Activated CD8-positive, alpha-beta memory T cell treated with anti-CD3 and anti-CD28 coated beads, Interleukin-2, amount 50 U/mL, for 48 hours (primary cell): ENCODE measurements around the gene DDB1.
A peak's percentile ranks its signal among the peaks of the same experiment; 100 is the strongest.

ENCODE experiments used
- DNase-seq: peaks from one replicate; pipeline ENCODE4 v3.0.0-alpha.2; 2020

DDB1 gene

GRCh38 chr11:61354208-61354607, 21.3 kb upstream of the DDB1 start:
- DNase-seq, result no peak

- no peak for DNase-seq
These were observed 20.5 kb upstream of the DDB1 start for GRCh38 chr11:61353131-61354067.

GRCh38 chr11:61352038-61352437, 19.1 kb upstream of the DDB1 start:
- no peak for DNase-seq

GRCh38 chr11:61350803-61351202, 17.9 kb upstream of the DDB1 start:
- no peak for DNase-seq

- no peak for DNase-seq
These were observed 17.4 kb upstream of the DDB1 start for GRCh38 chr11:61350336-61350735.

- no peak for DNase-seq
These were observed 17.0 kb upstream of the DDB1 start for GRCh38 chr11:61349916-61350315.

GRCh38 chr11:61349189-61349751, 16.4 kb upstream of the DDB1 start:
- DNase-seq, result no peak

GRCh38 chr11:61347916-61348461, 15.1 kb upstream of the DDB1 start:
- DNase-seq, result no peak

GRCh38 chr11:61345954-61346843, 13.3 kb upstream of the DDB1 start:
- no peak for DNase-seq

GRCh38 chr11:61345170-61345610, 12.3 kb upstream of the DDB1 start:
- no peak for DNase-seq

GRCh38 chr11:61343792-61344745, 11.2 kb upstream of the DDB1 start:
- no peak for DNase-seq

- DNase-seq, result no peak
These were observed 9.4 kb upstream of the DDB1 start for GRCh38 chr11:61342207-61342803.

GRCh38 chr11:61341706-61342105, 8.8 kb upstream of the DDB1 start:
- no peak for DNase-seq

- DNase-seq, result no peak
These were observed 8.1 kb upstream of the DDB1 start for GRCh38 chr11:61340979-61341378.

- DNase-seq, result no peak
These were observed 6.6 kb upstream of the DDB1 start for GRCh38 chr11:61339490-61339878.

- DNase-seq, result no peak
These were observed 6.0 kb upstream of the DDB1 start for GRCh38 chr11:61338783-61339489.

GRCh38 chr11:61337706-61338470, 5.0 kb upstream of the DDB1 start:
- no peak for DNase-seq

- DNase-seq, result peak; percentile 89
These were observed 3.4 kb upstream of the DDB1 start for GRCh38 chr11:61336171-61336935.

GRCh38 chr11:61335355-61335710, 2.4 kb upstream of the DDB1 start:
- no peak for DNase-seq
